Activated CD8-positive, alpha-beta memory T cell treated with anti-CD3 and anti-CD28 coated beads, Interleukin-2, amount 50 U/mL, for 48 hours (primary cell): ENCODE results near the gene SS18L1.

Source experiments
- DNase-seq: peaks from one replicate; pipeline ENCODE4 v3.0.0-alpha.2; 2020

Gene SS18L1

DNA sequence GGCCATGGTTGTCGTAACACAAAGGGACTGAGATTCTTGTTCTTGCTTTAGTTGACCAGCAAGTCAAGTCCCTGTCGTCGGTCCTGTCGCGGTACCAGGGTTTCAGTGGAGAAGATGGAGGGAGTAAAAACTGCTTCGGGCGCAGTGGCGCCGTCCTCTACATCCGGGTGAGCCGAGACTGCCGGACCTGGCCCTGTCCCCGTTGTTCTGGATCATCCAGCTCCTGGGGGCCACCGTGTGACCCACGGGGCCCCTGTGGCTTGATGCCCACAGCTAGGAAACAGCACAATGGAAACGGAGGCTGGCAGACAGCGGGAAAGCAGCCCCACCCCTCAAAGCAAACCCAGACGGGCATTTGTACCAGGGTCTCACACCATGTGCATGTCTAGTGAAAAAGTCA, 54.2 kb downstream of the SS18L1 start:
- DNase-seq = no peak

GRCh38 chr20:62198496-62198895, 54.9 kb downstream of the SS18L1 start:
- DNase-seq = no peak

DNA sequence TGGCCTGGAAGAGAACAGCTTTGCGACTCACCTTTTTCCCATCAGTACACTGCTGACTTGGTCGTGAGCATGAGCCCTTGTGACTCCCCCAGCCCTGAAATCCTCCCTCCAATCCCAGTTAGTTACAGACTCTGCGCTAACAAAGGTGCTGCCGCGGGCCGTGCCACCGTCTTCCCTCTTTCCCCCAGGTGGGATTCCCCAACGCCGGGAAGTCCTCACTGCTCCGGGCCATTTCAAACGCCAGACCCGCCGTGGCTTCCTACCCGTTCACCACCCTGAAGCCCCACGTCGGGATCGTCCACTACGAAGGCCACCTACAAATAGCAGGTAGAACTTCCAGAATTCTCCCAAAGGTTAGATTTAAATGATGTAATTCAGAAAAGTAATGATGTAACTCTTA, 55.4 kb downstream of the SS18L1 start:
- DNase-seq = no peak

DNA sequence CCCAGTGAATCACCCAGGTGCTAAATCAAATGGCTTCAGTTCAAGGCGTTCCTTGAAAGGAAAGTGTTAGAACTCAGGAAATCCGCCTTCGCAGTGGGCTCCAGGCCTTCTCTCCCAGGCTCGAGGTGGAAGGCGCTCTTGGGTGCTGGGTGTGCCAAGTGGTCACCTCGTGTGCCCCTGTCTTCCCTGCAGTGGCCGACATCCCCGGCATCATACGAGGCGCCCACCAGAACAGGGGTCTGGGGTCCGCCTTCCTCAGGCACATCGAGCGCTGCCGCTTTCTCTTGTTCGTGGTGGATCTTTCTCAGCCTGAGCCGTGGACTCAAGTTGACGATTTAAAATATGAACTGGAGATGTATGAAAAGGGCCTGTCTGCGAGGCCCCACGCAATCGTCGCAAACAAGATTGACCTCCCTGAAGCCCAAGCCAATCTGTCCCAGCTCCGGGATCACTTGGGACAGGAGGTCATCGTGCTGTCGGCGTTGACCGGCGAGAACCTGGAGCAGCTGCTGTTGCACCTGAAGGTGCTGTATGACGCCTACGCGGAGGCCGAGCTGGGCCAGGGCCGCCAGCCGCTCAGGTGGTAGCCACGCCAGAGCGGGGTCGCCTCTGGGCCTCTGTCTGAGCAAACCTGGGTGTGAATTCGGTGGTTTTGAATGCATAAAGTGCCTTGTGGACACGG, 57.1 kb downstream of the SS18L1 start:
- no peak for DNase-seq

DNA sequence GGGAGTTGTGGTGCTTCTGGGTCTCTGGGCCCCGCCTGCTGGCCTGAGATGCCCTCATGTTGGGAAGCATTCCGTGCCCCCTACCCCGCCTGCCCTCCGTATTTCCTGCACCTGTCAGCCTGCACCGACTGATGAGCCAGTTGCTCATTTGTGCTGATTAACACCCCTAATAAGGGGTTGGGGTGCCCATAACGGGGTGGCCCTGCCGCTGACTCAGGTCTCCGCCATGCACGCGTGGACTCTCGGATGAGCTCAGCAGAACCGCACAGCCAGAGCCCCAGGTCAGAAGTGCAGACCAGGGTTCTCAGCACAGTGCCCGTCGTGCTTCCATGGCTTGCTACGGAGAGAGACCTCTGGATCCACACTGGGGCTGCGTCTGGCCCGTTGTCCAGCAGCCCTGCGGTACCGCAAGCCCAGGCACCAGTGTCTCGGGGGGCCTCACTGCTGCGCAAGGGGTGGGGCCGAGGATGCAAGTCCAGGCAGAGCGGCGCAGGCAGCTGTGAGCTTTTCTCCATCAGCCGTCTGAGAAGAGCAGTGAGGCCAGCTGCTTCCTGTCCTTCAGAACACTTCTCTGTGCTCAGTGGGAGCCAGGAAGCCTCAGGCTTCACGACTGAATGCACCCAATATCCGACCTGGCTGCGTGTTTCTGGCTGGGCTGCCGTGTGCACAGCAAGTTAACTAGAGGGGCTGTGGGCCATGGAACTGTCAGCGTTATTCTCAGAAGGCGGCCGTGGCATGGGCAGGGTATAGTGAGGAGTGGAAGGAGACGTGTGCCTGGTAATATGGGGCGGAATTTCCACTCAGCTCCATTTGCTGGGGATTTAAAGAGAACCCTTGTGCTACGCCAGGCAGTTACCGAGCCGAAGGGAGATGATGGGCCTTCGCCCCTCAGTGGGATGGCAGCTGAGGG, 57.9 kb downstream of the SS18L1 start:
- no peak for DNase-seq

DNA sequence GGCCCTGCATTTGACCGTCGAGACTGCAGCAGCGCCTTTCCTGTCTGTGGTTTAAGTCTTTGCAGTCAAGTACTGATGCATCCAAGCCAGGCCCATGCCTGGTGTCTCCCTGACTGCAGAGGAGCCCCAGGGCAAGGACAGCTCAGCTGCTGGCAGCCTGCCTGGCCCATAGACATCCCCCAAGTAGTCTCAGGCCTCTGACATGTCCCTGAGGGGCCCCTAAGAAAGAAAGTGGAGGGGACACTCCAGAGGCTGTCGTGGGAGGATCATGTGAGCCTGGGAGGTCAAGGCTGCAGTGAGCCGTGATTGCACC, 58.5 kb downstream of the SS18L1 start:
- DNase-seq = no peak

- no peak for DNase-seq
These were observed 59.3 kb downstream of the SS18L1 start for GRCh38 chr20:62202676-62203377.

GRCh38 chr20:62203378-62204030, 59.9 kb downstream of the SS18L1 start:
- DNase-seq = no peak

DNA sequence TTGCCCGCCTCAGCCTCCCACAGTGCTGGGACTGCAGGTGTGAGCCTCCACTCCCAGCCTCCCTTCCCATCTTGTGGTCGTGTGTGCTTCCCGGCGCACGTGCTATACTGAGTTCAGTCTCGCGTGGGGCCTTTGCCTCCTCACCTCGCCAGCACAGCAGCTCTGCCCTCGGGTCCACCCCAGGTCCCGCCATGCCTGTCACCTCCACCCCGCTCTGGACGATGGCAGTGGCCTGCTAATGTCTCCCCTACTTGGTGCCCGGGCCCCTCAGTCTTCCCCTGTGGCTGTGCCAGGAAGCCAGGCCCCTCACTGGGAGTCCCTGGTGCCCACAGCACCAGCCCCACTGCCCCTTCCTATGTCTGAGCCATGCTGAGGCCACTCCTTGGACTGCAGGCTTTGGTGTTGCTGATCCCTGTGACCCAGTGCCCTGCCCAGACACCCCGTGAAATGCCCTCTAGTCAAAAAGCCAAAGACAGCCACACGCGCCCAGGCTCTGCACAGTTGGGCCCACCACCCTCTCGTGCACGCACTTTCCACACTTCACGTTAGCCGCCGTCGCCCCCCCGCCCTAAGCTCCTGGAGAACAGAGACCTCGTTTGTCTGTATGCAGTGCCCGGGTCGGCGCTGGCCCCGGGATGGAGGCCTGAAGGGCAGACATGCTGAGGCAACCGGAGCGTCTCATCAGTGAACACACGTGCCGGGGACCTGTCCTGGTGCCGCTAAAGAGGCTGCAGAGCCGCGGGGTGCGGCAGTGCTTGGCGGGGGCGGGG, 62.2 kb downstream of the SS18L1 start:
- no peak for DNase-seq

GRCh38 chr20:62206388-62206775, 62.8 kb downstream of the SS18L1 start:
- no peak for DNase-seq

DNA sequence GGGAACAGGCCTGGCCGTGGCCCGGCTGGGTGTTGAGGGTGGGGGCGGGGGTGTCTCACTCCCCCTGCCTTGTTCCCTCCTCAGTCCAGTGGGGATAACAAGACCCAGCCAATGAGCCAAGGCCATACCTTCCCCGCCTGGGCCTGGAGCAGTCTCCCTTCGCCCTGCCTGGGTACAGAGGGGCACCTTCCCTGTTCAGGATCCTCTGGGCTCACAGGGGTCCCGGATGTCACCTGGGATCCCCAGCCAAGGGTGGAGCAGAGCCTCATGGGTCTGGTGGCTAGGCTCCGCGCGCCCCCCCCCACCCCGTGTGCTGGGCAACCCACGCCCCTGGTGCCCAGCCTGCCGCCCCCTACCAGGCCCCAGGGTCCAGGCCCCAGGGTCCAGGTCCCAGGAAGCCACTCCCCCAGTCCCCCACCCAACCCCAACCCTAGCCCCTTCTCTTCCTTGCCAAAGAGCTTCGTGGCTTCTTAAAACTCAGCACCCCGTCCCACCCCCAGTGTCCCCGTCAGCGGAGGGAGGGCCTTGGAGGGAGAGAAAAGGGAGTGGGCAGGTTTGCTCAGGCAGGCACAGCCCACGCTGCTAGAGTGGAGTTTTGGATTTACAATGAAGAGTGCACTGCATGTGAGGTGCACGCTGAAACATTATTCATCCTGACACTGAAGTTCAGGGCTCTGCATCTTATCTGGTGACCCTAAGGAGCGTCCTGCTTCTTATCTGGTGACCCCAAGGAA, 64.7 kb downstream of the SS18L1 start:
- no peak for DNase-seq

DNA sequence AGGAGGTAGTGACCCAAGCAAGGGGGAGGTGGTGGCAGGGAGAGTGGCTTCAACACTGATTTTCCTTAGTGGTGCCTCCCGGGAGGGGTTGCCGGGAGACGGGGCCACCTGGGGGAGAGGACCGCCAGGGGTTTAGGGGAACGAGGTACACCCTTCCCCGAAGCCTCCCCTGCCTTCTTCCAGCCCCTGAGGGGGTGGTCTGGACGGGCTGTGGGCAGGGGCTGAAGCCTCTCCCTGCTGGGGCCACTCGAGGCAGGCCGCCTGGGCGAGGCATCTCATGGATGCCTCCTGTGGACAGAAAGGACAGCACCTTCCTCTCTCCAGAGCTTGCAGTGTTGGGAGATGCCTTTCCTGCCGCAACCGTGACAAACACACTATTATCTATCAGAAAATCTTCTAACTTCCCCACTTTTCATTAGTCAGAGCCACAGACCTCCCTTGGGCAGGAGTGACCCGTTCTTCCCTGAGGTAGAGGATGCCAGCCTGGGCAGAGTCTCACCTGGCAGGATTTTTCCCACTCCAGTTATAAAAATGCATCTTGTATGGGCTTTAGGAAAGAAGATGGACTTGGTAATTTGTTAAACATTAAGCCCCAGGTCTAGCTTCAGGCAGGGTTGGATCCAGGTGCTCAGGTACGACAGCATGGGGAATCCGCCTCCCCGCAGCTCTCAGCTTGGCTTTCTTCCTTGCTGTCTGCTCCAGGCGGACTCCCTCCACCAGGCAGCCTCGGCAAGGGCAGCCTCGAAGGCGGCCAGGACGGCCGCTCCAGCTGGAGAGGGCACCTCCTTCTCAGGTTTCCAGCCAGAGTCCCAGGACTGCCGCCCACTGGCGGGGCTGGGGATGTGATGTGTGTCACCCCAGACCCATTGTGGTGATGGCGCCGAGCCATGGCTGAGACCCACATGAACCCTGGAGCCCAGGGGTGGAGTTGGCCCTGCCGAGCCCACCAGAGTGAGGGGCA, 65.5 kb downstream of the SS18L1 start:
- DNase-seq = no peak

DNA sequence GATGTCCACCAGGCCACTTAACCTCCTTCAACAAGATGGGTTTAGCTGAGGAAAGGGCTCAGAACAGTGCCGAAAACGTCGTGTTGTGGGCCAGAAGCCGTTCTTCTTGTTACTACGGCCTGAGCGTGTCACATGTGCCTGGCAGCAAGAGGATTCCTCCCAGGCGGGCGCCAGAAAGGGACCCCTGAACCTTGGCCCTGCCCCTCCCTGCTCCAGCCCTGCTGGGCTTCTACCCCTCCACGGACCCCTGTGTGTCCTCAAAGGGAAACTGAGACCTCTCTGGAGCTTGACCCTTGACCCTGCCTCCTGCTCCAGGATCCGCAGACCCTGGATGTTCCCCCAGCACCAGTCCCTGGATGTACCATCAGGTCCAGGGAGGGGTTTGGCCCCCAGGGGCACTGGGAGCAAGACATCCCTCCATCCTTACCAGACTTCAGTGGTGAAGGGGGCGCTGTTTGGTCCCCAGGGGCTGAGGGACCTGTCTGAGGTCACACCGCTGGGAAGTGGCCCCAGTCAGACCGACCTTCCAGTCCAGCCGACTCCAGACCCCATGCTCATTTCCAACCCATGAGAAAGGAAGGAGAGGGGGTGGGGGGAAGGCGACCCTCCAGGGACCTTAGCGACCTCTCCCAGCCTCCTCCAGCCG, 66.4 kb downstream of the SS18L1 start:
- no peak for DNase-seq

DNA sequence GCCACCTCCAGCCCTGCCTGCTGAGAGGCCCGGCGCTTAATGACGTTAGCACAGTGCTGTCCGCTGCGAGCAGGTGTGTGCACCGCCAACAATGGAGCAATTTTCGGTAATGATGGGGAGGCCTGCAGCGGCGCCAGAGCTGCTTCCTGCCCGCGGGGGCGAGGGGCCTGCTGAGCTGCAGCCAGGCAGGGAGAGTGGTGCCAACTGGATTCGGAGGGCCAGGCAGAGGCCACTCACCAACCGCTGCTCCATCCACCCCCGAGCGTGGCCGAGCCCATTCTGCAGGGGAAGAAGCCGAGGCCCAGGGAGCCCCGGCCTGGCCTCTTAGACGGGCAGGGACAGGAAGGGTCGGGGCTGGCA, 66.9 kb downstream of the SS18L1 start:
- no peak for DNase-seq

DNA sequence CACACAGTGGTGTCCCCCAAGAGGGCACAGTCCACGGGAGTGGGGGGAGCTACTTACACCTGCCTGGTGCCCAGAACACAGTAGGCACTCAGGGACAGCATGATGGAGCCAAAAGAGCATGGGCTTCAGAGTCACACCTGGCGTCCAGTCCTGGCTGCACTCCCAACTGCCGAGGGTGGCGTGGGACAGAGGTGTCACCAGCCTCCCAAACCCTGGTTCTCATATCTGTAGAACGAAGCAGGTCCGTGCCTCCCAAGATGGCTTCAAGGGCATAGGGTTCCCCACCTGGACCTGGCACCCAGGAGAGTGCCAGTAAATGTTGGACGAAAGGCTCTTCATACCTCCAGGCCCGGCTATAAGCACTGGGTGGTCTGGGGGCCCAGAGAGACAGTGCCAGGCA, 67.6 kb downstream of the SS18L1 start:
- no peak for DNase-seq

- no peak for DNase-seq
These were observed 68.3 kb downstream of the SS18L1 start for GRCh38 chr20:62211769-62212288.

- DNase-seq = no peak
These were observed 68.7 kb downstream of the SS18L1 start for GRCh38 chr20:62212299-62212698.

DNA sequence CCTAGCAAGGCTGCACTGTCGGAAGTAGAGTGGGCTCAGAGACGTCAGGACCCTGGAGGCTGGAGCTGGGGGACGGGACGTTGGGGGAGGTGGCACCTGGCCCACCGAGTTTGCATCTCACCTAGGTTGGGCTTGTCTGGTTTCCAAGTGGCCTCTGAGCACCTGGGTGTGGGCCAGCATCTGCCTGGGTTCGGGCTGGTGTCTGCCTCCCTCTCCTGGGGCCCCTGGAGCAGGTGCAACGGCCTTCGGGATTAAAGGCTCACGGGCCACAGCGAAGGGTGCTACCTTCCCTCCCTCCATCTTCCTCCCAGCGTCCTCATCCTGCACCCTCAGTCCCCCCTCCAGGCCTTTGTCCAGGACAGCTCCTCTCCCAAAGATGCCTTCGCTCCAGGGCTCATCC, 70.5 kb downstream of the SS18L1 start:
- DNase-seq = no peak

DNA sequence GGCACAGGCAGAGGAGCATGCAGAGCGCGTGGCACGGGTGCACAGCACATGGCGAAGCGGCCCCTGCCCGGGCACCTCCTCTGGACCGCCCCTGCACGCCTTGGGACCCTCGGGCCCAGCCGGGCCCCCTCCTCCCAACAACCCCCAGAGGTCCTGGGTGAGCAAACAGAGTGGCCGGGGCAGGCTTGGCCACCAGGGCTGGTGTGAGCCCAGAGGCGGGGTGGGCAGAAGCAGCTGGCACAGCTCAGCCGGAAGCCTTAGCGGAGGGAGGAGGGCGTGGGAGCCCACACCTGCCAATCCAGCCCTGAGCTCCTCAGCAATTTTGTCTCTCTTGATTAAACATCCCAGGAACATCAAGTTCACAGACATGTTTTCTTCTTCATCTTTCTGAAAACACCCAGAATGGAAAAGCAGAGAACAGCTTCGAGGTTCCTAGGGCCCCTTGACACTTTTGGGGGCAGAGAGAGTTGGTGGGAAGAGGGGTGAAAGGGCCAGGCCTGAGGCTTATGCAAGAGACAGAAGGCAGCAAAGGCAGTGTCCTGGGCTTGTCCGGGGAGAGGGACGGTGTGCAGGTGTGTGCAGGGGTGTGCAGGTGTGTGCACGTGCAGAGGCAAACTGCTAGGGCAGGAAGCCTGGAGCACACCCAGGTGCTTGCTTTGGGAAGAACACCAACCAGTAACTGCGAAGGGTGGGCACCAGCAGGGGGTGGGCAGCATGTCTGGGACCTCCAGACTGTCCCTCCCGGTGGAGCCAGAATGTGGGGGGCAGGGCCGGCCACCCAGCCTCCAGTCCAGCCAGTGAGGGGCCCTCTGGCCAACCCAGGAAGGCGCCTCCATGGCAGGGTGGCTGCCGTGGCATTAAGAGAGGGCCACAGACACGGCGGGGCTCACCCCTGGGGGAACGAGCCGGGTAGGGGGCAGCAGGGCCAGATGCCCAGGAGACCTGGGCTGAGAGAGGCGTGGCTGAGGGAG, 71.7 kb downstream of the SS18L1 start:
- DNase-seq = no peak
